Upper lobe of left lung (tissue), 4 donors: ENCODE results near the gene PARD3B.

Experiments
- POLR2A ChIP-seq, 4 donors: fragments of 450-650 bp; IDR thresholded peaks; one replicate each; pipeline ENCODE4 v1.5.1; 2016 to 2017; ENCODE audit warnings: antibody characterized with exemption in 4 of 4, mild to moderate bottlenecking in 2 of 4
- TF ChIP-seq, protein P1 (sequence below), 6 experiments: fragments of 450-650 bp in 4 of 6; fragments of 200-600 bp in 2 of 6; sonication (generic) in 2 of 6; IDR thresholded peaks; one replicate each; pipeline ENCODE4 v1.5.1; 2016 to 2019; ENCODE audit warnings: antibody characterized with exemption in 6 of 6

DNA sequence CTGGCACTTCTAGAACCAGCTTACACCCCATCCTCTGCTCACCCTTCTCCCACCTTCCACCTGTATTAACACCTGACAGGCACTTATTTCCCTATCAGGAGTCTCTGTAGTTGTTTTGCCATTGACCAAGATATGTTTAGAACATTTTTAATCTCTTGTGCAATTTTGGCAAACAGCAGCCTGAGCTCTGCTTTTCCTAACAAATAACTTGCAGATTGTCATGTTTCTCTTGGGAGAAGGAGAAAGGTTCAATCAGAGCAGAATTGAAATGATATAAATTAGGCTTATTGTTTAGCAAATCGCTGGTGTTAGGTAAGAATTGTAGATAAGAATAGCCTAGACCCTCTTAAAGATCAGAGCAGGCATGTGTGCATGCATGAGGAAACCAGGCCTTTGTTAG is 225.5 kb downstream of the PARD3B start:
- TF ChIP-seq, protein P1, sequence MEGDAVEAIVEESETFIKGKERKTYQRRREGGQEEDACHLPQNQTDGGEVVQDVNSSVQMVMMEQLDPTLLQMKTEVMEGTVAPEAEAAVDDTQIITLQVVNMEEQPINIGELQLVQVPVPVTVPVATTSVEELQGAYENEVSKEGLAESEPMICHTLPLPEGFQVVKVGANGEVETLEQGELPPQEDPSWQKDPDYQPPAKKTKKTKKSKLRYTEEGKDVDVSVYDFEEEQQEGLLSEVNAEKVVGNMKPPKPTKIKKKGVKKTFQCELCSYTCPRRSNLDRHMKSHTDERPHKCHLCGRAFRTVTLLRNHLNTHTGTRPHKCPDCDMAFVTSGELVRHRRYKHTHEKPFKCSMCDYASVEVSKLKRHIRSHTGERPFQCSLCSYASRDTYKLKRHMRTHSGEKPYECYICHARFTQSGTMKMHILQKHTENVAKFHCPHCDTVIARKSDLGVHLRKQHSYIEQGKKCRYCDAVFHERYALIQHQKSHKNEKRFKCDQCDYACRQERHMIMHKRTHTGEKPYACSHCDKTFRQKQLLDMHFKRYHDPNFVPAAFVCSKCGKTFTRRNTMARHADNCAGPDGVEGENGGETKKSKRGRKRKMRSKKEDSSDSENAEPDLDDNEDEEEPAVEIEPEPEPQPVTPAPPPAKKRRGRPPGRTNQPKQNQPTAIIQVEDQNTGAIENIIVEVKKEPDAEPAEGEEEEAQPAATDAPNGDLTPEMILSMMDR (IDR thresholded peaks at IDR 0.05), result no peak
- TF ChIP-seq POLR2A (IDR thresholded peaks at IDR 0.05), result no peak
